CD1c-positive myeloid dendritic cell (primary cell): ENCODE data around the gene BRICD5.
"Not testable (repeated sequence)": the region's sequence is repeated elsewhere in the genome, so short reads cannot be mapped to it uniquely, and the experiment has no call there.

Experiments used
- DNase-seq: peaks from one replicate; pipeline ENCODE4 v3.0.0-alpha.2; 2016; ENCODE audit errors: extremely low spot score

BRICD5 gene

DNA sequence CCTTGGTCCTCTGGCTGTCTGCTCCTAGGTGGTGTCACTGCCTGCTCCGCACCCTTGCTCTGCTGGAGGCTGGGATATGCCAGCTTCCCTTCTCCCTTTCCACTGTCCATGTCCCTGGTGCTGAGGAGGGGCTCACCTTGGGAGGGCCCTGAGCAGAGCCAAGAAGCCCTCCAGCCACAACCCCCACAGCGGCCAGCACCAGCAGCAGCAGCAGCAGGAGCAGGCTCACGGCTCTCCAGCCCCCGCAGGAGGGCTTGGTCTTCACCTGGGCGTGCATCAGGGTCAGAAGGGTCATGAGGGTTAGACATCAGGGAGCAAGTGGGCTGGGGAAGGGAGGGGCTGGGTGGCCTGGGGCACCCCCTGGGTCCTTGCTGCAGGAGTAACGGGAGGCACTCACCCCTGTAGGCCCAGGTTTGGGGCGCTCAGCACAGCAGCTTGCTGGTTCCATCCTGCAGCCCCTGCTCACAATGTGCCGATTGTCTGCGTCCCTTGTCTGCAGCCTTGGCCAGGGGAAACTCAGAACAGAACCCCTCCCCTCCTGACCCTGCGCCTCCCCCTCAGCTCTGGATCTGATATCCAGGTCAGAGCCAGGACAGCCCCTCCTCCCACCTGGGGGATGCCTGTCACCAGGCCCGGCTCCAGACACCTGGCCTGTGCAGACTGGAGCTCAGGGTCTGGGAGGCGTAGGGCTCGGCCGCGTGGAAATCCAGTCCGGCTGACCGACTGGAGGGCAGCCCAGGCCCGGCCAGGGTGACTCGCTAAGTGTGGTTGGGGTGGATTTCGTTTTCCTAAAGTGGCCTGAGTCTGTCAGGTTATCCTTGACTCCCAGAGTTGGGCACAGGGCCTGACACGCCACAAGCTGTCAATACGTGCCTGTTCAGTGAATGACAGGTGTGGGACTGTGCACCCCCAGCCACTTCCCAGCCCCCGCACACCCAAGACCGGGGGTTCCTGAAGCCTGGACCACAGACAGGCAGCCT is at the start of gene BRICD5:
BRICD5 (minus strand) TSS at position 478 of the 980 bp plus-strand sequence; CDS start at position 448, 30 bp downstream.
- no peak for DNase-seq

DNA sequence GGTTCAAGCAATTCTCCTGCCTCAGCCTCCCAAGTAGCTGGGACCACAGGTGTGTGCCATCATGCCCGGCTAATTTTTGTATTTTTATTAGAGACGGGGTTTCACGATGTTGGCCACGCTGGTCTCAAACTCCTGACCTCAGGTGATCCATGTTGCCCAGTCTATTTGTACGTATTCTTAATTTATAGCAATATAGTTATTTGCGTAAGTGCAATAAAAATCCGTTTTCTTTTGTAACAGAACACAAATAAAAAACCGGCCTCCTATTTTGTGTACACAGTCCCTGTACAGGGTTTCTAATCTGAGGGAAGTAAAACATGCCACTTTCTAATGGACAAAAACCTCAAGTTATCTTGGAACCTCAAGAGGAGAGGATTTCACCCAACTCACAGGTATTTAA is 49.6 kb upstream of the BRICD5 start:
- DNase-seq: no peak

DNA sequence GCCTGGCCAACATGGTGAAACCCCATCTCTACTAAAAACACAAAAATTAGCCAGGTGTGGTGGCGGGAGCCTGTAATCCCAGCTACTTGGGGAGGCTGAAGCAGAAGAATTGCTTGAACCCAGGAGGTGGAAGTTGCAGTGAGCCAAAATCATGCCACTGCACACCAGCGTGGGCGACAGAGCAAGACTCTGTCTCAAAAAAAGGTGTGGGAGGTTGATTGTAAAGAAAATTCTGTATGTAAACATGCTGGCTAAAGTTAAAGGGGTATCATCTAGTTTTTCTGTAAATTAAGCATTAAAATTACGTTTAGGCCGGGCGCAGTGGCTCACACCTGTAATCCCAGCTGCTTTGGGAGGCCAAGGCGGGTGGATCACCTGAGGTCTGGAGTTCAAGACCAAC is 47.9 kb upstream of the BRICD5 start:
- DNase-seq: not testable (repeated sequence)

DNA sequence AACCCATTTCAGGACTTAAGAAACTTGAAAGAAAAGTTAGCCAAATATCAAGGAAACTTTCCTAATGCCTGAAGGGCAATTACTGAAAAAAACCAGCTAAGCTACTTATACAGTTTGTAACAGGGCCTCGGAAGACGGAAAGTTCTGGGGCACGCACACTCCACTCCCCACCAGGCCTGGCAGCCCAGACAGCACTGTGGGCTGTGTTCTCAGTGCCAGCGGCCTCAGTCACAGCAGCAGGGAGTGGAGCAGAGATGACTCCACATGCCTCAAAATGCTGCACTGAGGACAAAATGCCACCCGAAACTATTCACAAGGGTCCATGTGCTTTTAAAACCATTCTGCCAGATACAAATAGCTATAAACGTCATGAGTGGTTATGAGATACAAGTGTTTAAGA is 47.1 kb upstream of the BRICD5 start:
- DNase-seq: no peak

- DNase-seq: no peak
Observed at GRCh38 chr16:2256531-2257140, 46.0 kb upstream of the BRICD5 start.

DNA sequence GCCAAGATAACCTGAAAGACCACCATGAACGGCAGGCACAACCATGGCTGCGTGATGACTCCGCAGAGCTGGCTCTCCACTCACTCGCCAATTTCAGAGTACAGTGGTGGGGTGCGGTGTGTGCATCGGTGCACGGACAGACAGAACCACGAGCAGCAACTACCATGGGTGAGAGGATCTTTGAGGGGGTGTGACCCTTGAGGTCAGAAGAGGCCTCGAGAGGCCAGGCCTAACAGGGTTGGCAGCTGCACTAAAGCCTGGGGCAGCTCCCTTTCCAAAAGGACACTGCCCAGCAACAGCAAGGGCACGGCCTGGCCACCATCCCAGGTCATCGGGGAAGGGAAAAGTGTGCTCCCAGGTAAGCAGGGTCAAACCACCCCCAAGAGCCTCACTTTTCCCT is 42.6 kb upstream of the BRICD5 start:
- DNase-seq: no peak

GRCh38 chr16:2252806-2253148 is 42.1 kb upstream of the BRICD5 start:
- DNase-seq: no peak

DNA sequence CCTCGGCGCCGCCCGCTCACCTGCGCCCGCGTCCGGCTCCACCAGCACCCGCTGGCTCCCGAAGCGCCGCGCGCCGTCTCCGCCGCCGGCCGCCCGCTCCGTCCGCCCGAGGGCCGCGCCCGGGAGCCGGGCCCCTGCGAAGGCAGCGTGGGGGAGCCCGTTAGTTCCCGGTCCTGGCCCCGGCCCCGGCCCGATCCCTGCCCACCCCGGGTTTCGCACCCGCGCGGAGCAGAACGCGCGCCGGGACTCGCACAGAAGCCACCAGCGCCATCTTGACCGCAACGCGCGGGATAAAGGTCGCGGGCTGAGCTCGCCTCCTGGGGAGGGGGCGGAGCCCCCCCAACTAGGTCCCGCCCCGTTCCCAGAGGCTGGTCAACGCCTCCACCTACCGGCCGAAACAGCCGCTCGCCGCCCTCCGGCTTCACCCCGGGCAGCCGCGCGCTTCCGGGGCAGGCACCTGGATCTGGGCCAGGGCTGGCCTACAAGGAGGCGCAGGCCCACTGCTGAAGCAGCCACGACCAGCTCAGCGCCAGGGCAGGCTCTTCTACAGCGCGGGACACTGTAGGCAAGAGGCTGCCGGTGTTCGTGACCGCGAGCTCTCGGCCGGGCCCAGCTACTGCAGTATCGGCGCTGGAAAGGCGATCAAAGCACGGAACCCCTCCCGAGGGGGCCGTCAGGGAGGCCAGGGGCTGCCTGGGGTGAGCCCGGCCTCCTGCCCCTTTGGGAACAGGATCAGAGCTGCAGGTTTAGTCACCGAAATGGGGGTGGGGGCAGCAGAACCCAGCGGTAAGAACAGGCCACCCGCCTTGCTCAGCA is 40.8 kb upstream of the BRICD5 start, which contains the start of gene ECI1:
ECI1 (minus strand) TSS at position 292 of the 816 bp plus-strand sequence; CDS start at position 271, 21 bp downstream.
- DNase-seq: peak; percentile 96

DNA sequence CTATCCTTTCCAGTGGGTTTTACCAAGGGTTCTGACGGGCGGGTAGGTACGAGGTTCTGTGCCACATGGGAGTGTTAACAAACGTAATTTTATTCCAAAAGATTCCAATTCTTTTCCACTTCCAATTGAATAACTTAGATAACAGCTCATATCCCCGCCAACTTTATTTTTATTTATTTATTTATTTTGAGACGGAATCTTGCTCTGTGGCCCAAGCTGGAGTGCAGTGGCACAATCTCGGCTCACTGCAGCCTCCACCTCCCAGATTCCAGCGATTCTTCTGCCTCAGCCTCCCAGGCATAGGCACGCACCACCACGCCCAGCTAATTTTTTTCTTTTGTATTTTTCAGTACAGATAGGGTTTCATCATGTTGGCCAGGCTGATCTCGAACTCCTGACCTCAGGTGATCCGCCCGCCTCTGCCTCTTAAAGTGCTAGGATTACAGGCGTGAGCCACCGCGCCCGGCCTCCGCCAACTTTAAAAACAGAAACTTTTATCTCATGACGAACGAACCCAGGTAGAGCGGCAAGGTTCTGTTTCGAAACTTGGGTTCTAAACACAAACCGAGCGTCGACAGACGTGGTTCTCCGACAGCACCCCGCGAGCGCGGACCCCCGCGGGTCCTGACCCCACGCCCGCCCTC is 40.1 kb upstream of the BRICD5 start:
- peak; percentile 29 for DNase-seq

DNA sequence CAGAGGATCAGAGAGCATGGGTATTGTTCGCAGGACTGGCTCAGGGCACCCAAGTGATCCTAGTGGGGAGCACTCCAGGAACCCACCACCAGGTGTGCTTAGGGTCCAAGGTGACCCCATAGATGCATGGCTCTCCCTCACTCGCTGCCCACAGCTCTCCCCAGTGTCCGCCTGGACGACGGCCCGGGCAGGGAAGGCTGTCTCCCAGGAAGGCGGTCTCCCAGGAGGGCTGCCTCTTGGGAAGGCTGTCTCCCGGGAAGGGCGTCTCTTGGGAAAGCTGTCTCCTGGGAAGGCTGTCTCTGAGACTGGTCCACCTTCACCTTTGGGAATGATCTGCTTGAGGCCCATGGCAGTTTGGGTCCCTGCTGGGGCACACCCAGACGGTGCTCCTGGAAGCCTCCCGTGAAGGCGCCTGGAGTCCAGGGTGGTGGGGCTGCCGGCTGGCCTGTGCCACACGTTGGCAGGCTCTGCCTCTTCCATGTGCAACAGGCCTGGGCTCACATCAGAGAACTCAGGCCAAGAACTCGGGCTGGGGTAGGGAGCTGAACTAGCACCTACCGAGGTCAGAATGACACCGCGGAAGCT is 35.7 kb upstream of the BRICD5 start:
- DNase-seq: no peak

DNA sequence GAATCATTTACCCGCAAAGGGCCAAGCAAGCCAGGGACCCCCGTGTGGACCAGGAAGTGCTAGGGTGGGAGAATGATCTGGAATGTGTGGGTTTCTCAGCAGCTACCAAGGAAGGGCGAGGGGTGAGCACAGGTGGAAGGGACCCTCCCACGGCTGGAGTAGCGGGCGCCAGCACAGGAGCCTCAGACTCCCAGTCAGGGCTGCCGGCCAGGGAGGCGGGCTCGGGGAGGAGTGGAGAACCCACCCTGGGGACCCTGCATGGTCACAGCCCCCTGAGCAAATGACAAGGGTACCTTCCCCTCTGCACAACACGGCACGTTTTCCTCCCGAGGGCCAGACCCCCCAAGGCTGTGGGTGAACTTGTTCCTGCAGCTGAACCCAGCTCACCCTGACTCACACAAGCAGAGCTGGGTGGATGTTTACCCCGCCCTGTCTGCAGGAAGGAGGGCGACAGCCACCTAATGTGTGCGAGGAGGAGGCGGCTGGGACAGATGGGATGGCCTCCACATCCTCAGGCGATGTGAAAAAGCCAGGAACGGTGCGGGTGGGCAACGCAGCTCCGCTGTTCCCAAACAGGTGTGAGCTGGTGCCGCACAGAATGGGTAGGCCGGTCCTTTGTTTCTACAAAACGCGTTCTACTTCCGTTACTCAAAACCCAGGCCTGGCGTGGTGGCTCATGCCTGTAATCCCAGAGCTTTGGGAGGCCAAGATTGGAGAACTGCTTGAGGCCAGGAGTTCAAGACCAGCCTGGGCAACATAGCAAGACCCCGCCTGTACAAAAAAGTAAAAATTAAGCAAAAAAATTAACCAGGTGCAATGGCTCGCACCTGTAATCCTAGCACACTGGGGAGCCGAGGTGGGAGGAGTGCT is 34.5 kb upstream of the BRICD5 start:
- DNase-seq: no peak

DNA sequence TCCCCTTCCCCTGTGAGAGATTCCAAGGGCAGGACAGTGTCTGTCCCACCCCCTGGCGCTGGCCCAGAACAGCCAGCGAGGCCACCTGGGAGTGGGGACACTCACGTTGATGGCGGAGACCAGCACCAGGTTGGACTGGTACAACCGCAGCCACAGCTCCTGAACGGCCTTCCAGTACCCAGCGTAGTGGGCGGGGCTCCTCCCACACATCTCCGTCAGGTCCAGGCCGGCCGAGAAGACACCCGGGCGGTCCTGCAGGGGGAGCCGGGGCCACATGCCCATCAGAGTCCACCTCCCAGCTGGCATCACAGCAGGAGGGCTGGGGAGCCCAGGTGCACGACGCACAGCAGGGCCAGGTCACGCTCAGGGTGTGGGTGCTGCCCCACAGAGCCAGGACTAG is 33.6 kb upstream of the BRICD5 start:
- no peak for DNase-seq

DNA sequence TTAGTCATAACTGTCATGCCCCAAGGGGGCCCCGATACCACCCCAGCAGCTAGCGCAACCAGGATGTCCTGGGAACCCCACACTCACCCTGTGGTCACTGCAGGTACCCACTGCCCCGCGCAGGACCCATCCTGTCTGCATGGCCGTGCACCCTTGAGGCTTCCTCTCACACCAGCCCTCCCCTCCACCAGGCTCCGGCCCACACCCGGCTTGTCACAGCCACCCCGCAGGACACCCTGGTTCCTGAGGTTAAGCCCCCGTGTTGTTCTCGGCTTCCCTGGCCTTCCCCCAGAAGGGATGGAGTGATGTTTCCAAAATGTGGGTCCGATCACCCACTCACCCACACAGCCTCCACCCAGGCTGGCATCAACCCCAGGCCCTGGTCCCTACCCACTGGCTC is 33.1 kb upstream of the BRICD5 start:
- no peak for DNase-seq

DNA sequence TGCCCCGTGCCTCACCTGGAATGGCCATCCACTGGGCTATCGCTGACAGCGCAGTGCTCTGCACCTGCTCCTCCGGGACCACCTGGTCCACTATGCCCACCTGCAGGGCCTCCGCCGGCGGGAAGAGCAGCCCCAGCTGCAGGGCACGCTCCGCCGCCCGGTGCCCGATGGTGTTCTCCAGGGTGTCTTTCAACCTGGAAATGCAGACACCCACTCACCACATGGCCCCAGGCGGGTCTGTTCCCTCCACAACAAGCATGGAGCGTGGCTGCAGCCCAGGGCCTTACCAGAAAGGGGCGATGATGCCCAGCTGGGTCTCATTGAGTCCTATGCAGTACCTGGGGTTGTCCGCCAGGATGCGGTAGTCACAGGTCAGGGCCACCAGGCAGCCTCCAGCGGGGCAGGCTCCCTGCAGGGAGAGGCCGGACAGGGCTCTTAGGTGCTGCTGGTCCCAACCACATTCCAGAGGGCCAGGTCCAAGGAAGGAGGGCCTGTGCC is 32.4 kb upstream of the BRICD5 start:
- DNase-seq: no peak

DNA sequence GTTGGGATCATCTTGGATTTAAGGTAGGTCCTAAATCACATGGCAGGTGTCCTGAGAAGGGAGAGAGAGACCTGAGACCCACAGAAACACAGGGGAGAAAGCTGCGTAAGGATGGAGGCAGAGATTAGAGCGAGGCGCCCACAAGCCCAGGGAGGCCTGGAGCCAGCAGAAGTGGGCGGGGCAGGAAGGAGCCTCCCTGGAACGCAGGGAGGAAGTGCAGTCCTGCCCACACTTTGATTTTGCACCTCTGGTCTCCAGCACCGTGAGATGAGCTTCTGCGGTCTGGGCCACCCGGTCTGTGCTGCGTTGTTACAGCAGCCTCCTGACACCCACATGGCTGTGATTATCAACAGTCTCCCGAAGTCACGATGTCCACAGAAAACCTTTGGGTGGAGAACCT is 31.9 kb upstream of the BRICD5 start:
- DNase-seq: peak; percentile 43

GRCh38 chr16:2240331-2240730 is 29.7 kb upstream of the BRICD5 start:
- not testable (repeated sequence) for DNase-seq

DNA sequence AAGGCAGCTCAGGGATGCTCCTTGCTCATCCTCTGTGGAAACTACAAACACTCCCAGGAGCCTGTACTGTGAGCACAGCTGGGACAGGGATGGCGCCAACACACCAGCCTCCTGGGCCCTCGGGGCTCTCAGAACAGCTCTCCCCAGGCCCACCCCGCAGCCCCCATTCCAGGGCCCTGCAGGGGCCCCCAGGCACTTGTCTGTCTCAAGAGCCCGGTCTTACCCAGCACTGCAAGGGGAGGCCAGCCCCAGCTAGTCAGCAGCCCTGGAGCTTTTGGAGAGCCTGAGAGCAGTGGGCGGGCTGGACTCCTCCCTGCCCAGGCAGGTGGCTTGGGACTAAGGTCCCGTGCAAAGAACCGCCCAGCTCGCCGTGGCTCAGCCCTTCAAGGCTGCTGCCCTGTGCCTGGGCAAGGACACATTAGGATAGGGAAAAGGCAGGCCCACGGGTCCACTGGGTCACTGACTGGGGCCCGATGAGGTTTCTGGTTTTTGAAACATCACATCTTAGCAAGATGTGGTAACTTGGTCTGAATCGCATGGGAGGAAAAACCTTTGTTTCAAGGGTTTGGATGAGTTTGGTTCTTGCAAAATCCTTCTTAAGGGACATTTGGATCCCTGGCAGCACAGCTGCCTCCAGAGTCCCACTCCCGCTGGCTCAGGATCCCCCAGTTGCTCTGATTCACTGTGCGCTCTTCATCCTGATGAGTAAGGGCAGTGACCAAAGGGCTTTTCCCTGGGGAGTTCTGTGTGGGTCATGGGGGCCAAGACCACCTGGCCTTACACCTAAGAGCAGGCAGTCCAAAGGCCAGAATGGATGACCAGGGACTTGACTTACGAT is 28.4 kb upstream of the BRICD5 start:
- no peak for DNase-seq

GRCh38 chr16:2238150-2238837 is 27.6 kb upstream of the BRICD5 start:
- DNase-seq: no peak
